Measurements from ENCODE around the gene FBN1.

GRCh38 chr15:48667701-48668100 is 22.2 kb upstream of the FBN1 start:
- TF ChIP-seq CTCF (conservative IDR thresholded peaks at IDR 0.05 in 1 of 2, IDR thresholded peaks at IDR 0.05 in 1 of 2; ENCODE audit: extremely low read depth in 1 of 2, insufficient read depth in 1 of 2, low read depth in 1 of 2, low read length in 2 of 2) (no peak), EZH2 (IDR thresholded peaks at IDR 0.05; ENCODE audit: borderline replicate concordance, low read length) (no peak)

Data from mammary epithelial cell (primary cell).